GM23338 (cell line): Measurements from ENCODE around the gene OVAAL. TPM values are rescaled to one million over a fixed set of nuclear protein-coding genes. Genes with fewer than 3 reads are reported as not detected.

ENCODE experiments used
- ATAC-seq: fragments of 200-7000 bp; cut with Tn5 transposase; 3 replicates; pipeline ENCODE4 v1.9.1; 2020
- DNase-seq: peaks from one replicate; pipeline ENCODE4 v3.0.0-alpha.2; 2015; ENCODE audit warnings: low spot score
- H2AFZ ChIP-seq: fragments of 200-600 bp; sonication (generic); 2 replicates; pipeline ENCODE4 v1.8.0; 2016; ENCODE audit warnings: antibody characterized with exemption, mild to moderate bottlenecking, moderate library complexity
- H3F3A ChIP-seq: fragments of 200-600 bp; sonication (generic); replicated peaks from 2 replicates; pipeline ENCODE4 v1.8.0; 2017; ENCODE audit warnings: antibody characterized with exemption, mixed run types, low read depth
- H3K27ac ChIP-seq: fragments of 200-600 bp; sonication (generic); 2 replicates; pipeline ENCODE4 v1.6.1; 2016; ENCODE audit warnings: low read depth
- H3K27me3 ChIP-seq: fragments of 200-600 bp; sonication (generic); 2 replicates; pipeline ENCODE4 v1.8.0; 2016; ENCODE audit warnings: mild to moderate bottlenecking, mixed run types, moderate library complexity; ENCODE audit not compliant: insufficient read depth
- H3K36me3 ChIP-seq: fragments of 200-600 bp; sonication (generic); 2 replicates; pipeline ENCODE4 v1.8.0; 2016; ENCODE audit warnings: mild to moderate bottlenecking; ENCODE audit not compliant: insufficient read depth
- H3K4me1 ChIP-seq: fragments of 200-600 bp; sonication (generic); 2 replicates; pipeline ENCODE4 v1.8.0; 2016; ENCODE audit warnings: mild to moderate bottlenecking, moderate library complexity; ENCODE audit not compliant: insufficient read depth
- H3K4me2 ChIP-seq: fragments of 200-600 bp; sonication (generic); 2 replicates; pipeline ENCODE4 v1.7.1; 2017; ENCODE audit warnings: mixed run types
- H3K4me3 ChIP-seq: fragments of 200-600 bp; sonication (generic); 2 replicates; pipeline ENCODE4 v1.6.1; 2016; ENCODE audit warnings: mixed run types
- H3K79me2 ChIP-seq: fragments of 200-600 bp; sonication (generic); replicated peaks from 2 replicates; pipeline ENCODE4 v1.8.0; 2017; ENCODE audit warnings: mild to moderate bottlenecking; ENCODE audit not compliant: insufficient read depth
- H3K9me2 ChIP-seq: fragments of 200-600 bp; sonication (generic); 2 replicates; pipeline ENCODE4 v1.8.0; 2017; ENCODE audit not compliant: insufficient read depth
- H4K20me1 ChIP-seq: fragments of 200-600 bp; sonication (generic); replicated peaks from 2 replicates; pipeline ENCODE4 v1.8.0; 2017; ENCODE audit warnings: mild to moderate bottlenecking; ENCODE audit not compliant: insufficient read depth
- H3K27ac Mint-ChIP-seq: 2 replicates; pipeline ENCODE4 v1.8.0; 2020; ENCODE audit warnings: inconsistent platforms, mild to moderate bottlenecking, moderate library complexity, mixed read lengths
- H3K27me3 Mint-ChIP-seq: 3 replicates; pipeline ENCODE4 v1.8.0; 2022; ENCODE audit warnings: low read depth, mild to moderate bottlenecking, moderate library complexity, mixed read lengths, inconsistent platforms; ENCODE audit not compliant: insufficient read depth, poor library complexity
- H3K36me3 Mint-ChIP-seq: 3 replicates; pipeline ENCODE4 v1.8.0; 2021; ENCODE audit warnings: low read depth, mild to moderate bottlenecking, inconsistent platforms, moderate library complexity, mixed read lengths
- H3K4me1 Mint-ChIP-seq: 3 replicates; pipeline ENCODE4 v1.8.0; 2020; ENCODE audit warnings: mild to moderate bottlenecking, inconsistent platforms, mixed read lengths
- H3K4me3 Mint-ChIP-seq: 3 replicates; pipeline ENCODE4 v1.8.0; 2021; ENCODE audit warnings: moderate library complexity, mild to moderate bottlenecking, inconsistent platforms, mixed read lengths
- H3K9me3 Mint-ChIP-seq: 3 replicates; pipeline ENCODE4 v1.8.0; 2020; ENCODE audit warnings: moderate library complexity, mild to moderate bottlenecking, inconsistent platforms, mixed read lengths
- CREB1 ChIP-seq: fragments of 250-450 bp; sonication (Bioruptor Pico); IDR thresholded peaks from 2 replicates; pipeline ENCODE4 v1.5.0; 2020; ENCODE audit warnings: low read depth, mild to moderate bottlenecking, moderate library complexity
- EZH2 ChIP-seq: fragments of 200-600 bp; sonication (generic); IDR thresholded peaks from one replicate; pipeline ENCODE4 v1.8.0; 2017; ENCODE audit warnings: antibody characterized with exemption, mild to moderate bottlenecking, low read depth; ENCODE audit not compliant: unreplicated experiment
- EZH2phosphoT487 ChIP-seq: fragments of 200-600 bp; sonication (generic); IDR thresholded peaks from one replicate; pipeline ENCODE4 v1.8.1; 2018; ENCODE audit warnings: antibody characterized with exemption; ENCODE audit not compliant: unreplicated experiment
- NANOG ChIP-seq: IDR thresholded peaks from 2 replicates; pipeline ENCODE4 v1.6.1; 2016; ENCODE audit warnings: antibody characterized with exemption, borderline replicate concordance
- POLR2AphosphoS5 ChIP-seq: IDR thresholded peaks from 2 replicates; pipeline ENCODE4 v1.6.1; 2016; ENCODE audit warnings: antibody characterized with exemption, low read depth
- STAT1 ChIP-seq: IDR thresholded peaks from one replicate; pipeline ENCODE4 v1.6.1; 2016; ENCODE audit warnings: antibody characterized with exemption; ENCODE audit not compliant: unreplicated experiment
- ZNF114 ChIP-seq: fragments of 250-450 bp; sonication (Bioruptor Pico); IDR thresholded peaks from 2 replicates; pipeline ENCODE4 v1.5.0; 2020; ENCODE audit warnings: mild to moderate bottlenecking, moderate library complexity
- polyA plus RNA-seq: library from polyadenylated mRNA; unstranded; fragments of >200 nt; fragmentation: Nextera tagmentation; extraction: Ambion mirVana; gene quantifications from 2 replicates; pipeline ENCODE4 v1.2.1, GENCODE V29; 2016
- total RNA-seq: library from RNA; depleted of rRNA; stranded (reverse); fragments of >200 nt; shearing (Covaris generic); gene quantifications from 2 replicates; pipeline ENCODE4 v1.2.3, GENCODE V29; 2014
- TF ChIP-seq, protein P1 (sequence below), 2 experiments: fragments of 200-600 bp in 1 of 2; sonication (generic) in 1 of 2; conservative IDR thresholded peaks; 2 replicates each; pipeline versions ENCODE4 v1.5.1 to v1.6.1; 2016 to 2017; ENCODE audit warnings: antibody characterized with exemption in 2 of 2, low read depth in 2 of 2, mild to moderate bottlenecking in 2 of 2, moderate library complexity in 1 of 2
- TF ChIP-seq, protein P2 (sequence below): IDR thresholded peaks from one replicate; pipeline ENCODE4 v1.6.1; 2018; ENCODE audit warnings: antibody characterized with exemption; ENCODE audit not compliant: unreplicated experiment

OVAAL gene
- total and polyA plus RNA-seq, 2 experiments from 2014 or later, result not detected

DNA sequence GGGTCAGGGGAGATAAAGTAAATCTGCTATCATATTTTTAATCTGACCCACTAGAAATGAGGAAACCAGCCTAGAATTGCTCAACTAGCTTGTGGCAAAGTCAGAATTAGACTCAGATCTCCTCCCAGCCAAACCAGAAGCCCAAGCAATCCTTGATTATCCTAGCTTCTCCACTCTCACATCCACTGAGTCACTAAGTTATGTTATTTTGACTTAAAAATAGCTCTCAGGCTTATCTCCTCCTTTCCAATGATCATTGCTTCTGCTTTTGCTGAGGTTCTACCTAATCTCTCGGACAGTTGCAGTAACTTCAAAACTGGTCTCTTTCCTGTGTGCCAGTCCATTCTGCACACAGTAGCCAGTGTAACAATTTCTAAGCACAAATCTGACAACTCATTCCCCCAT lies 22.9 kb downstream of the OVAAL start:
- Mint-ChIP-seq H3K36me3 (no peaks in the 10 kb centered on the region), H3K27me3 (no peaks in the 10 kb centered on the region), H3K4me1 (no peaks in the 10 kb centered on the region; the same call in 2 of the 3 replicates), H3K27ac (no peak overlapping the region), H3K9me3 (no peaks in the 10 kb centered on the region), H3K4me3 (no peak overlapping the region)
- no peaks in the 10 kb centered on the region for H3K79me2 ChIP-seq
- H2AFZ ChIP-seq, result peak overlapping the region; percentile 47; the same call in 1 of the 2 replicates
- H3K4me1 ChIP-seq, result no peaks in the 10 kb centered on the region
- H3K4me2 ChIP-seq, result no peak overlapping the region
- H3K27ac ChIP-seq, result no peak overlapping the region
- H3K9me2 ChIP-seq, result 0 out of 2 replicates have a peak, but pooled peaks cover 3% of the 10 kb centered on the region
- H3K27me3 ChIP-seq, result no peaks in the 10 kb centered on the region
- ATAC-seq (no peak), DNase-seq (no peak)
- H3F3A ChIP-seq, result no peaks in the 10 kb centered on the region
- H3K36me3 ChIP-seq, result no peaks in the 10 kb centered on the region
- TF ChIP-seq POLR2AphosphoS5, result no peak
- TF ChIP-seq CREB1, result no peak
- no peak for TF ChIP-seq EZH2phosphoT487
- no peak for TF ChIP-seq ZNF114
- TF ChIP-seq, protein P1, sequence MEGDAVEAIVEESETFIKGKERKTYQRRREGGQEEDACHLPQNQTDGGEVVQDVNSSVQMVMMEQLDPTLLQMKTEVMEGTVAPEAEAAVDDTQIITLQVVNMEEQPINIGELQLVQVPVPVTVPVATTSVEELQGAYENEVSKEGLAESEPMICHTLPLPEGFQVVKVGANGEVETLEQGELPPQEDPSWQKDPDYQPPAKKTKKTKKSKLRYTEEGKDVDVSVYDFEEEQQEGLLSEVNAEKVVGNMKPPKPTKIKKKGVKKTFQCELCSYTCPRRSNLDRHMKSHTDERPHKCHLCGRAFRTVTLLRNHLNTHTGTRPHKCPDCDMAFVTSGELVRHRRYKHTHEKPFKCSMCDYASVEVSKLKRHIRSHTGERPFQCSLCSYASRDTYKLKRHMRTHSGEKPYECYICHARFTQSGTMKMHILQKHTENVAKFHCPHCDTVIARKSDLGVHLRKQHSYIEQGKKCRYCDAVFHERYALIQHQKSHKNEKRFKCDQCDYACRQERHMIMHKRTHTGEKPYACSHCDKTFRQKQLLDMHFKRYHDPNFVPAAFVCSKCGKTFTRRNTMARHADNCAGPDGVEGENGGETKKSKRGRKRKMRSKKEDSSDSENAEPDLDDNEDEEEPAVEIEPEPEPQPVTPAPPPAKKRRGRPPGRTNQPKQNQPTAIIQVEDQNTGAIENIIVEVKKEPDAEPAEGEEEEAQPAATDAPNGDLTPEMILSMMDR (conservative IDR thresholded peaks at IDR 0.05; ENCODE audit: low read depth in 2 of 2), result no peak
- TF ChIP-seq, protein P2, sequence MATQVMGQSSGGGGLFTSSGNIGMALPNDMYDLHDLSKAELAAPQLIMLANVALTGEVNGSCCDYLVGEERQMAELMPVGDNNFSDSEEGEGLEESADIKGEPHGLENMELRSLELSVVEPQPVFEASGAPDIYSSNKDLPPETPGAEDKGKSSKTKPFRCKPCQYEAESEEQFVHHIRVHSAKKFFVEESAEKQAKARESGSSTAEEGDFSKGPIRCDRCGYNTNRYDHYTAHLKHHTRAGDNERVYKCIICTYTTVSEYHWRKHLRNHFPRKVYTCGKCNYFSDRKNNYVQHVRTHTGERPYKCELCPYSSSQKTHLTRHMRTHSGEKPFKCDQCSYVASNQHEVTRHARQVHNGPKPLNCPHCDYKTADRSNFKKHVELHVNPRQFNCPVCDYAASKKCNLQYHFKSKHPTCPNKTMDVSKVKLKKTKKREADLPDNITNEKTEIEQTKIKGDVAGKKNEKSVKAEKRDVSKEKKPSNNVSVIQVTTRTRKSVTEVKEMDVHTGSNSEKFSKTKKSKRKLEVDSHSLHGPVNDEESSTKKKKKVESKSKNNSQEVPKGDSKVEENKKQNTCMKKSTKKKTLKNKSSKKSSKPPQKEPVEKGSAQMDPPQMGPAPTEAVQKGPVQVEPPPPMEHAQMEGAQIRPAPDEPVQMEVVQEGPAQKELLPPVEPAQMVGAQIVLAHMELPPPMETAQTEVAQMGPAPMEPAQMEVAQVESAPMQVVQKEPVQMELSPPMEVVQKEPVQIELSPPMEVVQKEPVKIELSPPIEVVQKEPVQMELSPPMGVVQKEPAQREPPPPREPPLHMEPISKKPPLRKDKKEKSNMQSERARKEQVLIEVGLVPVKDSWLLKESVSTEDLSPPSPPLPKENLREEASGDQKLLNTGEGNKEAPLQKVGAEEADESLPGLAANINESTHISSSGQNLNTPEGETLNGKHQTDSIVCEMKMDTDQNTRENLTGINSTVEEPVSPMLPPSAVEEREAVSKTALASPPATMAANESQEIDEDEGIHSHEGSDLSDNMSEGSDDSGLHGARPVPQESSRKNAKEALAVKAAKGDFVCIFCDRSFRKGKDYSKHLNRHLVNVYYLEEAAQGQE, result no peak
- H3K4me3 ChIP-seq, result no peak overlapping the region
- no peaks in the 10 kb centered on the region for H4K20me1 ChIP-seq

DNA sequence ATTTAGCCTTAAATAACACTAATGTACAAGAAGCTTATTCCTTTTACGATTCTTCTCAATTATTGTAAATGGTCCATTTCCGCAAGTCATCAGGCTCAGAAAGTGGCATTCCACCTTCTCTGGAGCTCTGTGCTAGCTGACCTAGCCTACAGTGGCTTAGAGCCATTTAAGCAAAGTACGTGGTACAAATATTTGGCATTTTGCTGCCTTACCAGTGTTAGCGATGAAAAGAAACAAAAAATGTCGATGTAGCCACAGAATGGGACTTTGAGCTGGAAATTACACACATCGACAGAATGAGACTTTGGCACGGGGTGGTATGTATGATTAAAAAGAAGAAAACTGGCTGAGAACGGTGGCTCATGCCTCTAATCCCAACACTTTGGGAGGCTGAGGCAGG lies 26.1 kb downstream of the OVAAL start:
- no peaks in the 10 kb centered on the region for H3K27me3 ChIP-seq
- Mint-ChIP-seq H3K4me3 (no peak overlapping the region), H3K27me3 (no peaks in the 10 kb centered on the region), H3K4me1 (no peaks in the 10 kb centered on the region; the same call in 2 of the 3 replicates), H3K27ac (no peak overlapping the region), H3K36me3 (no peaks in the 10 kb centered on the region), H3K9me3 (peaks cover 6% of the 10 kb centered on the region; the same call in 2 of the 3 replicates)
- 0 out of 2 replicates have a peak, but pooled peaks cover 3% of the 10 kb centered on the region for H3K9me2 ChIP-seq
- H4K20me1 ChIP-seq, result no peaks in the 10 kb centered on the region
- no peak overlapping the region for H3K27ac ChIP-seq
- no peak for DNase-seq
- H2AFZ ChIP-seq, result no peak overlapping the region; the same call in 1 of the 2 replicates
- ATAC-seq, result no peak
- no peaks in the 10 kb centered on the region for H3K79me2 ChIP-seq
- no peaks in the 10 kb centered on the region for H3F3A ChIP-seq
- no peaks in the 10 kb centered on the region for H3K36me3 ChIP-seq
- H3K4me3 ChIP-seq, result no peak overlapping the region
- no peak overlapping the region for H3K4me2 ChIP-seq
- H3K4me1 ChIP-seq, result no peaks in the 10 kb centered on the region
- no peak for TF ChIP-seq NANOG
- no peak for TF ChIP-seq ZNF114
- TF ChIP-seq STAT1, result no peak
- TF ChIP-seq, protein P1 (conservative IDR thresholded peaks at IDR 0.05; ENCODE audit: low read depth in 2 of 2), result no peak
- no peak for TF ChIP-seq EZH2
- TF ChIP-seq, protein P2, result no peak
